Astrocyte of the spinal cord (primary cell): Measurements from ENCODE around the gene DUSP16.
"Not testable (repeated sequence)": the region's sequence is repeated elsewhere in the genome, so short reads cannot be mapped to it uniquely, and the experiment has no call there.

Source experiments
- DNase-seq: peaks from one replicate; pipeline ENCODE4 v3.0.0; 2011; ENCODE audit warnings: low read depth, low spot score
- H3K4me3 ChIP-seq: 2 replicates; pipeline ENCODE4 v1.5.1; 2011; ENCODE audit warnings: low read depth, mild to moderate bottlenecking, low read length, moderate library complexity
- CTCF ChIP-seq: IDR thresholded peaks from 2 replicates; pipeline ENCODE4 v1.5.1; 2012; ENCODE audit warnings: low read depth, mild to moderate bottlenecking, low read length, inconsistent platforms
- in situ Hi-C: cut with HindIII; loops from 2 replicates; pipeline ENCODE4 v1.10.0; 2017; ENCODE audit warnings: low sequenced_read_pairs

Gene DUSP16

GRCh38 chr12:12506496-12506890 is 56.2 kb downstream of the DUSP16 start:
- no peak for TF ChIP-seq CTCF
- peak; percentile 36 for DNase-seq
- H3K4me3 ChIP-seq: no peak overlapping the region
- in situ Hi-C loops: no loop called here

- DNase-seq: peak; percentile 35
- H3K4me3 ChIP-seq: no peak overlapping the region
- in situ Hi-C loops: no loop called here
- no peak for TF ChIP-seq CTCF
These were observed 56.8 kb downstream of the DUSP16 start for GRCh38 chr12:12505544-12506495.

DNA sequence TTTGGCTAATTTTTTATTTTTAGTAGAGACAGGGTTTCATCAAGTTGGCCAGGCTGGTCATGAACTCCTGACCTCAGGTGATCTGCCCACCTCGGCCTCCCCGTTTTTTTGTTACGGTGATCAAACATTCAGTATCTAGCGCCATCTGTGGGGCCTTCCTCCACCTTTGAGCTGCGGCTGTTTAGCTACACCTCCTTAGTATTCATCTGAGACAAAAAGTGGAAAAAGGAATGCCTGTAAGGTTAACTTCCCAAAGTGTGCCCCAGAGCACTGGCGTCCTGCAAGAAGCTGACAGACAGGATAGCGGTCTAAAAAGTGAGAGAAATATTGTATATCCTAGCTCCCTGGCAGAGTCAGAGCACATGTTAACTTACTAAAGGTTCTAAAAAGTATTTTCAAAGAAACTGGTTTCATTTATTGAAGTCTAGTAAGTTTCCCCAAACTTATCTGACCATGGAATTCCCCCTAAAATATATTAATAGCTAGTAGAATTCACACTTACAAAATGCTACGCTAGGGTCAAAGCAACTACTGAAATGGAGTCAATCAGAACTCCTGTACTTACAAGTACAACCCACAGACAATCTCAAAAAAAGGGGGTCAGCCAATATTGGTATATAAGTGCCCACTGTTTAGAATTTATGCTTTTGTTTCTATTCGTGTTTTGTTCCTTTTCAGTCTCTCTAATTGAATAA is 59.1 kb downstream of the DUSP16 start:
- no peak overlapping the region for H3K4me3 ChIP-seq
- in situ Hi-C loops: no loop called here
- DNase-seq: no peak
- no peak for TF ChIP-seq CTCF

DNA sequence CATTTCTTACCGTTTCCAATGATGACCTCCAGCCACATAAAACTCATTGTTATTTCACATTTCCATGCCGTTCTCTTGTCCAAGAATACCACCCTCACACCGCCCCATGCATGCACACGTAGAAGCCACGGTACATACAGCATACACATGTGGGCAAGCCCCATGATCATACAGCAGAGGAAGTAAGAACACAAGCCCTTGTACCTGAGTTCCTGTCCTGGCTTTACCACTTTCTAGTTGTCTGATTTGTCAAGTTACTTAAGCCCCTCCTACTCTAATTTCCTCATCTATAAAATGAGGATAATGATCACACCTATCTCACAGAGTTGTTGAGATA is 59.9 kb downstream of the DUSP16 start:
- no peak for TF ChIP-seq CTCF
- no peak overlapping the region for H3K4me3 ChIP-seq
- in situ Hi-C loops: no loop called here
- DNase-seq: no peak

- H3K4me3 ChIP-seq, DNase-seq, in situ Hi-C loops: not testable (repeated sequence)
These were observed 60.4 kb downstream of the DUSP16 start for GRCh38 chr12:12502130-12502814.

- TF ChIP-seq CTCF: no peak
- in situ Hi-C loops: no loop called here
- no peak for DNase-seq
- H3K4me3 ChIP-seq: no peak overlapping the region
These were observed 61.5 kb downstream of the DUSP16 start for GRCh38 chr12:12501121-12501520.
